GM11168 (cell line): ENCODE measurements around the gene C20orf202.
"Not testable (repeated sequence)": the region's sequence is repeated elsewhere in the genome, so short reads cannot be mapped to it uniquely, and the experiment has no call there.

Experiments
- in situ Hi-C: fragments of 300-500 bp; cut with MboI; formaldehyde crosslinking; loops from one replicate; pipeline ENCODE4 v1.12.0; 2022; ENCODE audit warnings: low sequenced_read_pairs; ENCODE audit not compliant: unreplicated experiment

Gene C20orf202

DNA sequence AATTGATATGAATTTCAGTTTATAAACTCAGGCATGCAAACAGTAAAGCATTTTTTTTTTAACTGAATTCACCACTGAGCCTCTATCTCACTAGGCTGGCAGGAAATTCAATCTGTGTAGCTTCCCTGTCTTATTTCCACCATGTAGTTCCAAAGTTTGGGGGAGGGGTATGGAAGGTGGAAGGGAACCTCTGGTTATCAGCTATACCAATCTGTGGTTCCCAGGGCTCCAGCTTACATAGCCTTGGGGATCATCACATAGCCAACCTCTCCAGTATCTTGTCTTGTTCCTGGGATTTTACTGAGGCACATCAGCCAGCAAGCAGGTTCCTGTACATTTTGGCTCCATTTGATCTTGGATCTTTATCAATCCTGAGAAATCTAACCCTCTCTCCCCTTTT, 38.2 kb downstream of the C20orf202 start:
- in situ Hi-C loops, result no loop called here

DNA sequence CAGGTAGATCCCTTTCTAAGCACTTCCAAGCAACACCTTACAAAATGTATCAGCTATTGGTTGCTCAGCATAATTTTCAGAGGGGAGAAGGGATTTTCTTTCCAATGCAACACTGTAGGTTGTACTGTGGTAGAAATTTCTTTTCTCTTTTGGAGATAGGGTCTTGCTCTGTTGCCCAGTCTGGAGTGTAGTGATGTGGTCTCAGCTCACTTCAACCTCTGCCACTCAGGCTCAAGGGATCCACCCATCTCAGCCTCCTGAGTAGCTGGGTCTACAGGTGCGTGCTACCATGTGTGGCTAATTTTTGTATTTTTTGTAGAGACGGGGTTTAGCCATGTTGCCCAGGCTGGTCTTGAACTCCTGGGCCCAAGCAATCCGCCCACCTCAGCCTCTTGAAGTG, 38.8 kb downstream of the C20orf202 start:
- in situ Hi-C loops, result no loop called here

DNA sequence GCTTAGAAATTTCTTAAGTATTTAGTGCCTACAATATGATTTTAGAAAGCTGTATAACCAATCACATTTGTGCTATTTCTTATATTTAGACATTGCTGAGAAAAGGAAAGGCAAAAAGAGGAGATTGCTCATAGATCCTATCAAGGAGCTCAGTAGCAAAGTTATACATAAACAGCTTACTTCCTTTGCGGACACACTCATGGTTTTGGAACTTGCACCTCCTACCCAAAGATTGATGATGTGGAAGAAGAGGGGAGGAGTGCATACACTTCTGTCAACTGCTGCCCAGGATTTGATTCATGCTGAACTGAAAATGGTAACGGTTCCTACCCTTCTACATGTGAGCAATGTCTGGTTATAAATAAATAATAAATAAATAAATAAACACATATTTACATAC, 39.3 kb downstream of the C20orf202 start:
- in situ Hi-C loops, result no loop called here

- in situ Hi-C loops, result no loop called here
These were observed 42.3 kb downstream of the C20orf202 start for GRCh38 chr20:1245578-1245977.

GRCh38 chr20:1247689-1248088, 44.4 kb downstream of the C20orf202 start:
- in situ Hi-C loops, result no loop called here

DNA sequence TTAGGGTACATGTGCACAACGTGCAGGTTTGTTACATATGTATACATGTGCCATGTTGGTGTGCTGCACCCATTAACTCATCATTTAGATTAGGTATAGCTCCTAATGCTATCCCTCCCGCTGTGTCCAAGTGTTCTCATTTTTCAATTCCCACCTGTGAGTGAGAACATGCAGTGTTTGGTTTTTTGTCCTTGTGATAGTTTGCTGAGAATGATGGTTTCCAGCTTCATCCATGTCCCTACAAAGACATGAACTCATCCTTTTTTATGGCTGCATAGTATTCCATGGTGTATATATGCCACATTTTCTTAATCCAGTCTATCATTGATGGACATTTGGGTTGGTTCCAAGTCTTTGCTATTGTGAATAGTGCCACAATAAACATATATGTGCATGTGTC, 47.0 kb downstream of the C20orf202 start:
- in situ Hi-C loops, result not testable (repeated sequence)

GRCh38 chr20:1252416-1252815, 49.2 kb downstream of the C20orf202 start:
- in situ Hi-C loops, result no loop called here

DNA sequence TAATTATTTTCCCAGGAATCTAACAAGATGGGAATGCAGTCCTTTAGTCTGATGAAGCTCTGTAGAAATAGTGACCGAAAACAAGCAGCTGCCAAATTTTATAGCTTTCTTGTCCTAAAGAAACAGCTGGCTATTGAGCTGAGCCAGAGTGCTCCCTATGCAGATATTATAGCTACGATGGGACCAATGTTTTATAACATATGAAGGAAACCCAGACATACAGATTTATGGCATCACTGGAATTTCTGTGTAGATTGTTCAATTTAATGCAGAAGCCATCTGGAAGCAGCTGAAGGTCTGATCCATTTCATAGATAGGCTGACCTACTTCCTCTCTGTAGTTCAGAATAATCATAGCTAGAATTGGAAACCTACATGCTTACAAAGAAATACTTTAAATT, 51.0 kb downstream of the C20orf202 start:
- in situ Hi-C loops, result no loop called here

- in situ Hi-C loops, result no loop called here
These were observed 52.4 kb downstream of the C20orf202 start for GRCh38 chr20:1255675-1256074.
